Osteocyte (in vitro differentiated cells): ENCODE measurements around the gene OR13J1. TPM values are rescaled to one million over a fixed set of nuclear protein-coding genes. Genes with fewer than 3 reads are reported as not detected.

Experiments used
- DNase-seq: peaks from one replicate; pipeline ENCODE4 v3.0.0; 2021; ENCODE audit warnings: mixed read lengths; ENCODE audit not compliant: unreplicated experiment; ENCODE audit errors: extremely low spot score
- H3K27ac Mint-ChIP-seq: one replicate; pipeline ENCODE4 v1.8.0; 2021; ENCODE audit warnings: mild to moderate bottlenecking, mixed read lengths; ENCODE audit not compliant: unreplicated experiment
- H3K27me3 Mint-ChIP-seq: one replicate; pipeline ENCODE4 v1.8.0; 2021; ENCODE audit warnings: mixed read lengths; ENCODE audit not compliant: unreplicated experiment
- H3K36me3 Mint-ChIP-seq: one replicate; pipeline ENCODE4 v1.8.0; 2021; ENCODE audit warnings: mixed read lengths; ENCODE audit not compliant: unreplicated experiment
- H3K4me1 Mint-ChIP-seq: one replicate; pipeline ENCODE4 v1.8.0; 2021; ENCODE audit warnings: mixed read lengths; ENCODE audit not compliant: unreplicated experiment
- H3K4me3 Mint-ChIP-seq: one replicate; pipeline ENCODE4 v1.8.0; 2021; ENCODE audit warnings: mild to moderate bottlenecking, moderate library complexity, mixed read lengths; ENCODE audit not compliant: unreplicated experiment
- H3K9me3 Mint-ChIP-seq: one replicate; pipeline ENCODE4 v1.8.0; 2021; ENCODE audit warnings: mixed read lengths; ENCODE audit not compliant: unreplicated experiment
- CTCF ChIP-seq: fragments of 200-600 bp; sonication (generic); IDR thresholded peaks from 2 replicates; pipeline ENCODE4 v1.5.0; 2021; ENCODE audit warnings: antibody characterized with exemption, mild to moderate bottlenecking, moderate library complexity
- total RNA-seq: library from RNA; stranded (reverse); gene quantifications from 2 replicates; pipeline ENCODE4 v1.2.1, GENCODE V29; 2021

OR13J1 gene
- total RNA-seq, 1 donor from 2014 or later = not detected

- peak; percentile 76 for DNase-seq
- Mint-ChIP-seq H3K4me1 (no peaks in the 10 kb centered on the region), H3K4me3 (no peak overlapping the region), H3K27me3 (peaks cover 44% of the 10 kb centered on the region), H3K9me3 (no peaks in the 10 kb centered on the region), H3K27ac (no peak overlapping the region), H3K36me3 (peaks cover 2% of the 10 kb centered on the region)
- peak; percentile 11 for TF ChIP-seq CTCF
Measured at GRCh38 chr9:35859310-35859989, 10.8 kb downstream of the OR13J1 start.

DNA sequence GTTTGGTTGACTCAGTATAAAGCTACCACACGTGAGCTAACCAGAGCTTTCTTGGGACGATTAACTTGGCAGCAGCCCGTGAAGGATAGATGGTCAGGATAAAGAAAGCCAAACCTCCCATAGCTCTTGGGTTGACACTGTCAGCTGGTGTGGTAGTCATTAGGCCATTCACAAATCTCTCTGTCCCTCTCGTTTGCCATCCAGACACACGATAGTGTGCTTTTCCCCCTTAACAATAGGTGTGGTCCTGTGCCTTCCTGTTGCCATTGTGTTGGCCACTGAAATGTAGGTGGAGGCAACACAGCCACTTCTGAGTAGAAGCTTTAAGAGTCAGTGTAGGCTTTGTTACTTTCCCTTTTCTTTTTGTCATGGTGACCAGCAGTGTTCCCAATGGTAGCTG is 11.7 kb downstream of the OR13J1 start:
- Mint-ChIP-seq H3K4me3 (no peak overlapping the region), H3K36me3 (peaks cover 6% of the 10 kb centered on the region), H3K9me3 (no peaks in the 10 kb centered on the region), H3K27ac (no peak overlapping the region), H3K4me1 (no peaks in the 10 kb centered on the region), H3K27me3 (peaks cover 40% of the 10 kb centered on the region)
- DNase-seq = peak; percentile 7
- no peak for TF ChIP-seq CTCF

DNA sequence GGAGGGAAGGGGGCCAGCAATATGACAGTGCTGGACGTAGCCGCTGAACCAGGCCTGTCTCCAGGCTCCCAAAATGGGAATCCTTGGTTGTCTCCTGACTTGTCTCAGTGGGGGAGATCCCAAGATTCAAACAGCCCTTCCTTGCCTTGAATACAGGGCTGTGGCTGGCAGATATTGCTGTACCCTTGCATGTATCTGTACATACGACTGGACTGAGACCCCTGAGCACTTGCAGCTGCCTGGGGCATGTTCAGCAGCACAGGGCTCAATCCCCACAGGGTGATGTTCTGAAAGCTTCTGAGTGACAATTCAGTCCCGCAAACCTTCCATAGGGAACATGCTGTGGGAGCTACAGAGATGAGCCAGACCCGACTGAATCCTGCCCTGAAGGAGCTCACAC is 13.3 kb downstream of the OR13J1 start:
- no peaks in the 10 kb centered on the region for H3K4me1 Mint-ChIP-seq
- peaks cover 25% of the 10 kb centered on the region for H3K27me3 Mint-ChIP-seq
- DNase-seq = peak; percentile 78
- TF ChIP-seq CTCF = no peak
- peaks cover 11% of the 10 kb centered on the region for H3K36me3 Mint-ChIP-seq
- no peaks in the 10 kb centered on the region for H3K9me3 Mint-ChIP-seq
- H3K27ac Mint-ChIP-seq = no peak overlapping the region
- no peak overlapping the region for H3K4me3 Mint-ChIP-seq

DNA sequence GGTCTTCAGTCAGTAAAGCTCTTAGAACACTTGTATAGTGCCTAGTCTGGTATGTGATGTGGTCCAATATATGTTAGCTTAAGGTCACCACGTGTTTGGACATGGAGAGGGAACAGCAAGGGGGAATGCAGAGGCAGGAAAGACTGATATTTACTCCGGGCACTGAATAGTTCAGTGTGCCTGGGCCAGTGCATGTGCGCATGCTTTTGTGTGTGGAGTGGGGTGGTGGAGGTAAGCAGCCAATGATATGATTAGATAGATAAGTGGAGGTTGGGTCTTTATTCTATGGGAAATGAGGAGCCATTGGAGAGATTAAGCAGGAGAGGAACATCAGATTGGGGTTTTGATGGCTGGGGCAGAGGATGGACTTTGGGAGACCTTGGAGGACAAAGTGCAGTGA is 14.0 kb downstream of the OR13J1 start:
- TF ChIP-seq CTCF = no peak
- peak; percentile 19 for DNase-seq

GRCh38 chr9:35854091-35854762 is 16.0 kb downstream of the OR13J1 start:
- no peak overlapping the region for H3K27ac Mint-ChIP-seq
- no peak overlapping the region for H3K4me3 Mint-ChIP-seq
- H3K27me3 Mint-ChIP-seq = peaks cover 2% of the 10 kb centered on the region
- H3K9me3 Mint-ChIP-seq = no peaks in the 10 kb centered on the region
- peaks cover 19% of the 10 kb centered on the region for H3K36me3 Mint-ChIP-seq
- TF ChIP-seq CTCF = no peak
- DNase-seq = peak; percentile 63
- no peaks in the 10 kb centered on the region for H3K4me1 Mint-ChIP-seq

More for the DNA sequence above, 14.0 kb downstream of the OR13J1 start:
- Mint-ChIP-seq H3K27ac (no peak overlapping the region), H3K36me3 (peaks cover 11% of the 10 kb centered on the region), H3K9me3 (no peaks in the 10 kb centered on the region), H3K4me1 (no peaks in the 10 kb centered on the region), H3K27me3 (peaks cover 20% of the 10 kb centered on the region), H3K4me3 (no peak overlapping the region)
